ENCODE data around the gene CTRL. TPM values are rescaled to one million over a fixed set of nuclear protein-coding genes. Genes with fewer than 3 reads are reported as not detected.

Gene CTRL
- total RNA-seq, result 1 to 10 TPM in 3 of 4 donors, under 1 TPM in 1; 0.87 to 3.6 (median 1.6) TPM

DNA sequence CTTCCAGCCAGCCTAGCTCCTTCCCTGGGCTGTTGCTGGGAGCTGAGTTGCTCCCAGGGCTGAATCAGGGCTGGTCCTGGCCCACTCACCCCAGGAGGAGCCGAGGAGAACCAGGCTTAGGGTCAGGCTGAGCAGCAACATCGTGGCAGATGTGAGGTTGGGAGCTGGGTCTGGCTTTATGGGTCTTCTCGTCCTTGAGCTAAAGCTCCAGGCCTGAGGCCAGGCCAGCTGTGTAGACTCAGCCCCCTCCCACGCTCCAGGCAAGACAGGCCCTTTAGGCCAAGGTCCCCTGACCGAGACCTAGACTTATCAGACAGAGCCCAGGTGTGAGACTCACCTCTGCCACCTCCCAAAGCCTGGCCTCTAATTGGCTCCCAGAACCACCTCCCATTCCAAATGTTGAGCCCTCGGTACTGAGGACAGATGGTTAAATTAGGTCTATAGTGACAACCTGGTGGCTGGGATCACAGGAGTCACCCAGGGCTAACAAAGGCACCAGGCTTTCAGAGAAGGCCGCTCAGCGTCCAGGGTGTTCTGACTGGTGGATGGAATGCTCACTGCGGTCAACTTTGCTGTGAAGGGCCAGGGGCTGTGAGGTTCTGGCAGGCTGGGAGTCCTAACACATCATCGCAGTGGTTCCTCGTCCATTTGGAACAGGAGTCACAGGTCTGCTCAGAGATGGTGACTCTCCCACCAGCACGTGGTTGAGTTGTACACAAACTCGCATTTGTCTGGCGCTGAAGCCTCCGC, at the start of gene CTRL:
Gene CTRL, minus strand, starts transcription at position 151 of the 750 bp plus-strand sequence. Its CDS starts 10 bp downstream, at position 141.
- Histone ChIP-seq H3K9me3 (no peaks in the 10 kb centered on the region), H3K27ac (no peak within 1 kb of the TSS), H3K36me3 (peaks cover 0 to 59% (median 11%) of the 10 kb centered on the region in 3 donors), H3K27me3 (no peaks in the 10 kb centered on the region), H3K4me1 (peaks cover 0 to 25% (median 13%) of the 10 kb centered on the region in 4 donors), H3K4me3 (no peak within 1 kb of the TSS)
- TF ChIP-seq EP300 (IDR thresholded peaks at IDR 0.05) (no peak), CTCF (IDR thresholded peaks at IDR 0.05) (no peak), POLR2A (IDR thresholded peaks at IDR 0.05) (no peak)
- WGBS, 2 donors, result 85 to 87% methylated on average over 12 to 13 of the region's 15 CpGs
- DNase-seq (ENCODE audit: low spot score in 2 of 2), result no peak

DNA sequence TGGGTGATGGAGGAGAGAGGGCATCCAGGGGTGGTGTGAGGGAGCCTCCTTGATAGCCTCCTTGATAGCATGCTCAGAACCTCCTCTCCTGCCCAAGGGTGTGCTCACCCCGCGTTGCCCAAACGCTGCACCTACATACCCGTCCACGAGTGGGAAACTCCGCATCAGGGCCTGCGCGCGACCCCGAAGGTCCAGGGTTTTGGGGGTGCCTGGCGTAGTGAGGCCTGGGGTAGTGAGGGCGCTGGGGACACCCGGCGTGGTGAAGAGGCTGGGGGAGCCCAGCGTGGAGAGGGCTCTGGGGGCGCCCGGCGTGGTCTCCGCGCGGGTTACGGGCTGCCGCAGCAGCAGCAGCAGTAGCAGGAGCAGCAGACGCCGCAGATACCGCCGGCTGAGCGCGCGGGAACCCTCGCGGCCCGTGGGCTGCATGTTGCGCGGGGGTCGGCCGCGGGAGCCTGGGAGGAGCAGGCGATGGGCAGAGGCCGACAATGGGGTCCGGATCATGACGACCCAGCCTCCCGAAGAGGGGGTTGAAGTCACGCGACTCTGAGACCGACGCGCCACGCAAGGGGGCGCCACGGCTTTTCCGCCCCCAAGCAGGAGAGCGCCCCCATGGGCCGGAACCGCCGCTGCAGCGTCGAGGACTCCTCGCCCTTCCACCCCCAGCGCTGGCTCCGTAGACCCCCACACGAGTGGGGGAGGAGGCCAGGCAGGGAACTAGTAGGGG, 48.5 kb upstream of the CTRL start, which contains the start of gene DPEP3:
Gene DPEP3, minus strand, starts transcription at position 545 of the 724 bp plus-strand sequence. Its CDS starts 119 bp downstream, at position 426.
- Histone ChIP-seq H3K27me3 (peaks cover 0 to 9% of the 10 kb centered on the region in 2 donors), H3K9me3 (no peaks in the 10 kb centered on the region), H3K27ac (no peak within 1 kb of the TSS), H3K4me1 (peaks cover 0 to 4% (median 0%) of the 10 kb centered on the region in 4 donors), H3K4me3 (no peak within 1 kb of the TSS), H3K36me3 (no peaks in the 10 kb centered on the region)
- WGBS, 2 donors, result 54 to 67% methylated on average over 62 of the region's 62 CpGs
- TF ChIP-seq CTCF (IDR thresholded peaks at IDR 0.05), result no peak
- TF ChIP-seq EP300 (IDR thresholded peaks at IDR 0.05), result no peak
- no peak for TF ChIP-seq POLR2A (IDR thresholded peaks at IDR 0.05)
- DNase-seq (ENCODE audit: low spot score in 2 of 2), result no peak

- H3K27ac ChIP-seq, result no peak overlapping the region
- no peaks in the 10 kb centered on the region for H3K36me3 ChIP-seq
- no peak for DNase-seq (ENCODE audit: low spot score in 2 of 2)
- WGBS, 2 donors, result 89 to 90% methylated on average over 9 of the region's 9 CpGs
- no peaks in the 10 kb centered on the region for H3K9me3 ChIP-seq
- no peaks in the 10 kb centered on the region for H3K4me1 ChIP-seq
- peaks cover 0 to 9% of the 10 kb centered on the region in 2 donors for H3K27me3 ChIP-seq
- TF ChIP-seq POLR2A (IDR thresholded peaks at IDR 0.05) (no peak), EP300 (IDR thresholded peaks at IDR 0.05) (no peak), CTCF (IDR thresholded peaks at IDR 0.05) (no peak)
- no peak overlapping the region for H3K4me3 ChIP-seq
Measured at GRCh38 chr16:67977469-67978227, 46.0 kb upstream of the CTRL start.

- Histone ChIP-seq H3K9me3 (no peaks in the 10 kb centered on the region), H3K27me3 (peaks cover 0 to 9% of the 10 kb centered on the region in 2 donors), H3K36me3 (no peaks in the 10 kb centered on the region), H3K4me3 (no peak overlapping the region), H3K27ac (no peak overlapping the region), H3K4me1 (no peaks in the 10 kb centered on the region)
- 62 to 71% methylated on average over 2 to 5 of the region's 5 CpGs for WGBS, 2 donors
- no peak for DNase-seq (ENCODE audit: low spot score in 2 of 2)
- TF ChIP-seq CTCF (IDR thresholded peaks at IDR 0.05), result no peak
- no peak for TF ChIP-seq POLR2A (IDR thresholded peaks at IDR 0.05)
- TF ChIP-seq EP300 (IDR thresholded peaks at IDR 0.05), result no peak
Measured at GRCh38 chr16:67977005-67977404, 45.3 kb upstream of the CTRL start.
